Hepatocyte (in vitro differentiated cells): ENCODE measurements around the gene QTRT2. TPM values are rescaled to one million over a fixed set of nuclear protein-coding genes. Genes with fewer than 3 reads are reported as not detected.

Source experiments
- DNase-seq: peaks from one replicate; pipeline ENCODE4 v3.0.0-alpha.2; 2016; ENCODE audit warnings: low spot score
- H2AFZ ChIP-seq: fragments of 200-600 bp; sonication (generic); 2 replicates; pipeline ENCODE4 v1.6.0; 2016; ENCODE audit warnings: antibody characterized with exemption, mild to moderate bottlenecking
- H3K27ac ChIP-seq: fragments of 200-600 bp; sonication (generic); 2 replicates; pipeline ENCODE4 v1.5.1; 2016; ENCODE audit warnings: mild to moderate bottlenecking
- H3K27me3 ChIP-seq: fragments of 200-600 bp; sonication (generic); 2 replicates; pipeline ENCODE4 v1.6.1; 2016
- H3K36me3 ChIP-seq: fragments of 200-600 bp; sonication (generic); replicated peaks from 2 replicates; pipeline ENCODE4 v1.5.1; 2016; ENCODE audit warnings: low read depth; ENCODE audit not compliant: insufficient read depth
- H3K4me1 ChIP-seq: fragments of 200-600 bp; sonication (generic); 2 replicates; pipeline ENCODE4 v1.5.1; 2016; ENCODE audit warnings: mild to moderate bottlenecking, moderate library complexity; ENCODE audit not compliant: insufficient read depth
- H3K4me2 ChIP-seq: fragments of 200-600 bp; sonication (generic); 2 replicates; pipeline ENCODE4 v1.6.0; 2016
- H3K4me3 ChIP-seq: fragments of 200-600 bp; sonication (generic); 2 replicates; pipeline ENCODE4 v1.5.1; 2016; ENCODE audit warnings: mild to moderate bottlenecking
- H3K79me2 ChIP-seq: fragments of 200-600 bp; sonication (generic); 2 replicates; pipeline ENCODE4 v1.6.0; 2017; ENCODE audit warnings: mild to moderate bottlenecking
- H3K9me2 ChIP-seq: fragments of 200-600 bp; sonication (generic); replicated peaks from 2 replicates; pipeline ENCODE4 v1.6.0; 2017; ENCODE audit warnings: mild to moderate bottlenecking; ENCODE audit not compliant: insufficient read depth
- H3K9me3 ChIP-seq: fragments of 200-600 bp; sonication (generic); 2 replicates; pipeline ENCODE4 v1.5.1; 2016; ENCODE audit warnings: low read depth, mild to moderate bottlenecking
- H4K20me1 ChIP-seq: fragments of 200-600 bp; sonication (generic); 2 replicates; pipeline ENCODE4 v1.6.0; 2016; ENCODE audit warnings: mild to moderate bottlenecking; ENCODE audit not compliant: insufficient read depth, poor library complexity, severe bottlenecking
- CTCF ChIP-seq: fragments of 200-600 bp; sonication (generic); IDR thresholded peaks from 2 replicates; pipeline ENCODE4 v1.5.1; 2016; ENCODE audit warnings: antibody characterized with exemption, mild to moderate bottlenecking; ENCODE audit not compliant: poor library complexity
- EZH2 ChIP-seq: fragments of 200-600 bp; sonication (generic); IDR thresholded peaks from 2 replicates; pipeline ENCODE4 v1.6.1; 2016; ENCODE audit warnings: antibody characterized with exemption, mild to moderate bottlenecking, borderline replicate concordance
- EZH2phosphoT487 ChIP-seq: fragments of 200-600 bp; sonication (generic); IDR thresholded peaks from one replicate; pipeline ENCODE4 v1.6.1; 2018; ENCODE audit warnings: antibody characterized with exemption, mild to moderate bottlenecking, low read depth, moderate library complexity; ENCODE audit not compliant: unreplicated experiment, severe bottlenecking
- WGBS: methylation state at CpG from one replicate; pipeline ENCODE4 v1.1.6; 2016; ENCODE audit warnings: low lambda C conversion rate; ENCODE audit errors: missing lambda C conversion rate; 5-methylcytosine and 5-hydroxymethylcytosine counted together
- polyA plus RNA-seq: library from polyadenylated mRNA; unstranded; fragments of >200 nt; fragmentation: Nextera tagmentation; extraction: Ambion mirVana; gene quantifications from 2 replicates; pipeline ENCODE4 v1.2.1, GENCODE V29; 2016
- total RNA-seq: library from RNA; depleted of rRNA; stranded (reverse); fragments of >200 nt; gene quantifications from 2 replicates; pipeline ENCODE4 v1.2.3, GENCODE V29; 2014

QTRT2 gene
- total and polyA plus RNA-seq, 2 experiments from 2014 or later, result 7.8 to 18.3 TPM

GRCh38 chr3:114103181-114103580 lies 46.6 kb downstream of the QTRT2 start:
- Histone ChIP-seq H3K36me3 (no peaks in the 10 kb centered on the region), H3K4me3 (no peak overlapping the region), H3K27ac (no peak overlapping the region), H3K27me3 (no peaks in the 10 kb centered on the region), H3K4me1 (no peaks in the 10 kb centered on the region), H3K9me2 (no peaks in the 10 kb centered on the region), H2AFZ (no peak overlapping the region), H3K4me2 (no peak overlapping the region), H3K9me3 (no peaks in the 10 kb centered on the region), H3K79me2 (no peaks in the 10 kb centered on the region), H4K20me1 (no peaks in the 10 kb centered on the region)
- no peak for DNase-seq
- TF ChIP-seq CTCF (no peak), EZH2 (no peak), EZH2phosphoT487 (no peak)
- WGBS, result 94% methylated on average over 27 of the region's 27 CpGs

GRCh38 chr3:114103858-114104257 lies 47.3 kb downstream of the QTRT2 start:
- Histone ChIP-seq H3K79me2 (no peaks in the 10 kb centered on the region), H3K36me3 (no peaks in the 10 kb centered on the region), H3K4me2 (no peak overlapping the region), H3K9me3 (no peaks in the 10 kb centered on the region), H2AFZ (no peak overlapping the region), H4K20me1 (no peaks in the 10 kb centered on the region), H3K4me1 (no peaks in the 10 kb centered on the region), H3K27ac (no peak overlapping the region), H3K9me2 (no peaks in the 10 kb centered on the region), H3K27me3 (no peaks in the 10 kb centered on the region), H3K4me3 (no peak overlapping the region)
- no peak for DNase-seq
- WGBS, result 89% methylated on average over 4 of the region's 4 CpGs
- TF ChIP-seq EZH2phosphoT487 (no peak), EZH2 (no peak), CTCF (no peak)

- no peak for DNase-seq
- H3K4me1 ChIP-seq, result no peaks in the 10 kb centered on the region
- 91% methylated on average over 3 of the region's 3 CpGs for WGBS
Measured at GRCh38 chr3:114104414-114104813, 47.9 kb downstream of the QTRT2 start.

More at GRCh38 chr3:114104414-114104813, 47.9 kb downstream of the QTRT2 start:
- no peaks in the 10 kb centered on the region for H3K36me3 ChIP-seq
- H3K79me2 ChIP-seq, result no peaks in the 10 kb centered on the region
- H3K9me3 ChIP-seq, result no peaks in the 10 kb centered on the region
- H3K4me3 ChIP-seq, result no peak overlapping the region
- no peaks in the 10 kb centered on the region for H4K20me1 ChIP-seq
- no peak overlapping the region for H3K27ac ChIP-seq
- no peaks in the 10 kb centered on the region for H3K9me2 ChIP-seq
- no peak overlapping the region for H3K4me2 ChIP-seq
- H3K27me3 ChIP-seq, result no peaks in the 10 kb centered on the region
- TF ChIP-seq EZH2 (no peak), EZH2phosphoT487 (no peak), CTCF (no peak)
- no peak overlapping the region for H2AFZ ChIP-seq
